ENCODE measurements around the gene PCNT.

The PCNT gene

DNA sequence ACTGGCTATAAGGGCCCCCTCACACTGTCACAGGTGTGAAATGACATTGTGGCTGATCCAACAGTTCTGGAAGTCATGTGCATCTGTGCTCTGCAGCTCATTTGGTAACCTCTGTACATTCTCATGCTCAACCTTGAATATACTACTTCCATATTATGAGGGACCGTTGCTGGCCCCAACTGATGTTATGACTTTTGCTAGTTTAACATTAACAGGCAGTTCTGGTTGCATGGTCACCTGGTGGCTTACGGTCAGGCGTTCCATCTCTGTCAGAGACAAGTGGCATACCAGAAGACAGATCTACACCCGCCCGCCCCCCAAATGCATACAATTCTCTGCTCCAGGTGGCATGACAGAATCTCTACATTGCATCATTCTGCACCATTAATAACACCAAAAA, 128.8 kb downstream of the PCNT start:
- no peak for DNase-seq (ENCODE audit: low read depth in 2 of 2)
- TF ChIP-seq, protein P1, sequence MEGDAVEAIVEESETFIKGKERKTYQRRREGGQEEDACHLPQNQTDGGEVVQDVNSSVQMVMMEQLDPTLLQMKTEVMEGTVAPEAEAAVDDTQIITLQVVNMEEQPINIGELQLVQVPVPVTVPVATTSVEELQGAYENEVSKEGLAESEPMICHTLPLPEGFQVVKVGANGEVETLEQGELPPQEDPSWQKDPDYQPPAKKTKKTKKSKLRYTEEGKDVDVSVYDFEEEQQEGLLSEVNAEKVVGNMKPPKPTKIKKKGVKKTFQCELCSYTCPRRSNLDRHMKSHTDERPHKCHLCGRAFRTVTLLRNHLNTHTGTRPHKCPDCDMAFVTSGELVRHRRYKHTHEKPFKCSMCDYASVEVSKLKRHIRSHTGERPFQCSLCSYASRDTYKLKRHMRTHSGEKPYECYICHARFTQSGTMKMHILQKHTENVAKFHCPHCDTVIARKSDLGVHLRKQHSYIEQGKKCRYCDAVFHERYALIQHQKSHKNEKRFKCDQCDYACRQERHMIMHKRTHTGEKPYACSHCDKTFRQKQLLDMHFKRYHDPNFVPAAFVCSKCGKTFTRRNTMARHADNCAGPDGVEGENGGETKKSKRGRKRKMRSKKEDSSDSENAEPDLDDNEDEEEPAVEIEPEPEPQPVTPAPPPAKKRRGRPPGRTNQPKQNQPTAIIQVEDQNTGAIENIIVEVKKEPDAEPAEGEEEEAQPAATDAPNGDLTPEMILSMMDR (IDR thresholded peaks at IDR 0.05; ENCODE audit: low read depth, low read length): no peak
- H3K4me3 ChIP-seq (replicated peaks in 1 of 2; ENCODE audit: low read depth in 2 of 2, low read length in 2 of 2): no peak overlapping the region

DNA sequence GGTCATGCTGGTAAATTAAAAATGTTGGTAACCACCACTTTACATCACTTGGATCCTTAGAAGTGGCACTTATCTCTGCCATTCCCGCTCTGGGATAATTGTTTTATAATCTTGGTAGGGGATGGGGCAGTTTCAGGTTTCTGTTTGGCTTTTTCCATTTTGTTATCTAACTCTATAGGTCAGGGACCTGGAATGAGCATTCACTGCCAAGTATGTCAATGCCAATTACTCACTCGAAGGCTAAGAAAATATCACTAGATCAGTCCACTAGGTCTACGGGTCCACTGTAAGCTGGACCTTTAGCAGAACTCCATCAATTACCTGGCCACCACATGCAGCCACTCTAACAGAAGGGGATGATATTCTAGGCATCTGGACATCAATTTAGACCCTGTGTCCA, 130.2 kb downstream of the PCNT start:
- no peak overlapping the region for H3K4me3 ChIP-seq (replicated peaks in 1 of 2; ENCODE audit: low read depth in 2 of 2, low read length in 2 of 2)
- DNase-seq (ENCODE audit: low read depth in 2 of 2): peak; percentile 8 to 10
- TF ChIP-seq, protein P1 (IDR thresholded peaks at IDR 0.05; ENCODE audit: low read depth, low read length): no peak

DNA sequence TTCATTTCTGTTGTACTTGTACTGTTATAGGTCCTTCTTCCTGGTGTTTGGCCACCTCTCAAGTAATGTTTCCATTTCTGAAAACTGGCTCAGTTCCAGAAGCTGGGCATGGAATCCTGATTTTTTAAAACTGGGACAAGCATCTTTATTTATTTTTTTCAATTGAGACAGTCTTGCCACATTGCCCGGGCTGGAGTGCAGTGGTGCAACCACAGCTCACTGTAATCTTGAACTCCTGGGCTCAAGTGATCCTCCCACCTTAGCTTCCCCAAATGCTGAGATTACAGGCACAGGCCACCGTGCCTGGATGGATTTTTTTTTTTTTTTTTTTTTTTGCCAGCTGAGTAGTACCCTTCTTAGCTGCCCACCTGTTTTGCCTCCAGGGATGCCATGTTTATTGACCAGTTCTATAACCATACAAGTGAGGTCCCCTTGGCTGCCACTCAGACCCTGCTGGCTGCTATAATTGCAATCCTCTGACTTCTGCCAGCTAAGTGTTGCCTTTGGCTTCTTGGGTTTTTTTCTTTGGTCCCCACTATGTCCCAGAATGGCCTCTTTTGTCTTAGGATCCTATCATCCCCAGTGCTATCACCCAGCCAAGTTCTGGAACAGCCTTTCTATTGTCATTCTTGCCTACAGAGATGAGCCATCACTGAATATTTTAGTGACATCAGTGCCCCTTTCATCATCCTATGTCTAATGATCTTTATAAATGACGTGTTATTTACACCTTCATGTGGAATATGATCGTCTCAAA, 130.9 kb downstream of the PCNT start:
- no peak overlapping the region for H3K4me3 ChIP-seq (replicated peaks in 1 of 2; ENCODE audit: low read depth in 2 of 2, low read length in 2 of 2)
- TF ChIP-seq, protein P1 (IDR thresholded peaks at IDR 0.05; ENCODE audit: low read depth, low read length): no peak
- peak in 1 of 2 donors; percentile 30 for DNase-seq (ENCODE audit: low read depth in 2 of 2)

DNA sequence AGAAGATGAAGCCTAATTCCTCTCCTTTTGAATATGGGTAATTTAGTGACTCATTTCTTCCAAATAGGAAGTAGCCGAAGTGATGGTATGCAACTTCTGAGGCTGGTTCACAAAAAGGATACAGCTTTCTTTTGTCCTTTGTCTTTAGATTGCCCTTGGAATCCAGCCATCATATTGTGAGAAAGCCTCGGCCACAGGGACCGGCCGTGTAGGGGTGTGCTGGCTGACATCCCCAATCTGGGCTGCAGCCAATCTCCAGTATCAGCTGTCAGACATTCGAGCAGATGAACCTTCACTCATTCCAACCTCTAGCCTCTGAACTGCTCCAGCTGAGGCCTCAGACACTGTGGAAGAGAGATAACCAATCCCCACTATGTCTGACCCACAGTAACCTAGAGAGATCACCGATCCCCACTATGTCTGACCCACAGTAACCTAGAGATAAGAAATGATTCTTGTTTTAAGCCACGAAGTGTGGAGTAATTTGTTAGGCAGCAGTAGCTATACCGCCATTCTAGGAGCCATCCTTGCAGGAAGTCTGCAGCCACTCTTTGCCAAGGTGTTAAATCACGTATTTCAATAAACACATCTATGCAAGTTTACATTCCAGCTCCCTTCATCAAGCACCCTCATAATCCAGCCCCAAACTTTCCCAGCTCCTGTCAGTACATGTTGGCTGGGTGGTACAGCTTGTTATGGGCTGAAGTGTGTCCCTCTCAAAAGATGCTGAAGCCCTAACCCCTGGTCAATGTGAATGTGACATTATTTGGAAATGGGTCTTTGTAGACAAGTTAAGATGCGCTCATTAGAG, 131.8 kb downstream of the PCNT start:
- TF ChIP-seq, protein P1 (IDR thresholded peaks at IDR 0.05; ENCODE audit: low read depth, low read length): no peak
- no peak overlapping the region for H3K4me3 ChIP-seq (replicated peaks in 1 of 2; ENCODE audit: low read depth in 2 of 2, low read length in 2 of 2)
- DNase-seq (ENCODE audit: low read depth in 2 of 2): peak; percentile 85 to 88

DNA sequence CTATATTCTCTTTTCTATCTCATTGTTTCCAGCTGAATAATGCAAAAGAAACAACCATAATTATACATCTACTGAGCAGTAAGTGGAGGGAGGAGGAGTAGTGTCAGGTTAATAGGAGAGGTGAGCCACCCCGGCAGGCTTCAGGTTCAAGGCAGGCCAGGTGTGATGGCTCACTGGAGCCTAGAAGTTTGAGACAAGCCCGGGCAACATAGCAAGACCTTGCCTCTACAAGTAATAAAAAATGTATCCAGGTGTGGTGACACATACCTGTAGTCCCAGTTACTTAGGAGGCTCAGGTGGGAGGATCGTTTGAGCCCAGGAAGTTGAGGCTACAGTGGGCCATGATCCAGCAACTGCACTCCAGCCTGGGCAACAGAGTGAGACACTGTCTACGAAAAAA, 132.8 kb downstream of the PCNT start:
- DNase-seq (ENCODE audit: low read depth in 2 of 2): no peak
- no peak overlapping the region for H3K4me3 ChIP-seq (replicated peaks in 1 of 2; ENCODE audit: low read depth in 2 of 2, low read length in 2 of 2)
- TF ChIP-seq, protein P1 (IDR thresholded peaks at IDR 0.05; ENCODE audit: low read depth, low read length): no peak

DNA sequence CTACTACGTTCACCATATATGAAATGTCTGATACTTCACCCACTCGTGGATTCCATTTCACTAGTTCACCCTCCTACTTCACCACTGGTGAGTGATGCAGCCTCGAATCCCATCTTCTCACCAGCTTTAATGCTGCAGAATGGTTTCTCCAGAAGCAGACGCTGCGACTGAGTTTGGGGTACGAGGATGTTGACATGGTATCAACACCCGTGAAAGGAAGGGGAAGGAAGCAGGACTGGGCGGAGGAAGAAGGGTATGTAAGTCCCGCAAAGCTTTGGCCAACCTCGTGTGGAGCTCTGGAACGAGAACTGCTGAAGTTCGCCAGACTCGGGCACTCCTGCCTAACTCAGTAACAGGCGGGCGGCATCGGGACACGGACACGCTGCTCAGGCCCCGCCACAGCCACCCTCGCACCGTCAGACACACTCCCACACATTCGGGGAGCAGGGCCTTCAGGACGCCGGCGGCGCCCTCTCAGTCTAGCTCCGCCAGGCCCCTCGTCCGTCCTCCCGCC, 133.9 kb downstream of the PCNT start:
- peak; percentile 49 to 56 for DNase-seq (ENCODE audit: low read depth in 2 of 2)
- TF ChIP-seq, protein P1 (IDR thresholded peaks at IDR 0.05; ENCODE audit: low read depth, low read length): no peak
- peak overlapping the region; percentile 80 to 81 for H3K4me3 ChIP-seq (replicated peaks in 1 of 2; ENCODE audit: low read depth in 2 of 2, low read length in 2 of 2)

All from cardiac fibroblast (primary cell).